Hematopoietic multipotent progenitor cell treated with erythropoietin and hydrocortisone succinate and interleukin-3 and kit ligand, for 4 days (in vitro differentiated cells): ENCODE data around the gene EEF2.

Source experiments
- DNase-seq: peaks from one replicate; pipeline ENCODE4 v3.0.0-alpha.2; 2015

The EEF2 gene

DNA sequence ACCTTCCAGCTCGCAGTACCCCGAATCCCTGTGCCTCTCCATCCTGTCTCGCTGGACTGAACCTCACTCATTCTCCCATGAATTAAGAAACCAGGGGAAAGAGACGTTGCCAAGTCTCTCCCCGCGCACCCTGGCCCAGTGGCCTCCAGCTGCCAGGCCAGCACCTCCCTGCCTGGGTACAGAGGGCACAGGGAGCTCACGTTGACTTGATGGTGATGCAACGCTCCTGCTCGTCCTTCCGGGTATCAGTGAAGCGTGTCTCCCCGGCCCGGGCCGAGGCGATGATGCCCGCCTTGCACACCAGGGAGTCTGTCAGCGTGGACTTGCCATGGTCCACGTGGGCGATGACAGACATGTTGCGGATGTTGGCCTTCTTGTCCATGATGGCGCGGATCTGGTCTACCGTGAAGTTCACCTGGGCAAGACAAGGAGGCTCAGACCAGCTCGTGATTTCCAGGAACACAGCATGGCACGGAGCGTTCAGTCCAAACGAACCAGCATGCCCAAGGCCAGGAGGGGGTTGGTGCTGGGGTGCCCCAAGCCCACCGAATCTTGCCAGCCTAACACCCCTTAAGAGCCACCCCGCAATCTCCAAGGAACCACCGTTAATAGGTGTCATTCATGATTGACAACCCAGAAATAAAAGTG, 1.2 kb downstream of the EEF2 start:
- DNase-seq: no peak

DNA sequence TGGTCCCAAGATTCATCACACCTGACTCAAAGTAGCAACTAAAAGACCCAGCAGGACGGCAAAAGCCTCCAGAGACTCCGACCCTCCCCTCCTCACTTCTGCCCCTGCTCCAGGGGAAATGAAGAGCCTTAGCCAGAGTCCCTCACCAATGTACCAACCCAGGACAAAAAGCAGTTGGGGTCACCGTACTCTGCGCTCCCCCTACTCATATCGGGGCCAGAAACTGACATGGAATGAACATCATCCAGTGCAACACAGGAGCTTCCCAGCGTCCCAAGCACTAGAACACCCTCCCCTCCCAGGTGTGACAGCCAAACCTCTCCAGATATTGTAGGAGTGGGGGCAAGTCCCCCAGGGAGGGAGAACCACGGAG, 1.7 kb downstream of the EEF2 start:
- DNase-seq: no peak

DNA sequence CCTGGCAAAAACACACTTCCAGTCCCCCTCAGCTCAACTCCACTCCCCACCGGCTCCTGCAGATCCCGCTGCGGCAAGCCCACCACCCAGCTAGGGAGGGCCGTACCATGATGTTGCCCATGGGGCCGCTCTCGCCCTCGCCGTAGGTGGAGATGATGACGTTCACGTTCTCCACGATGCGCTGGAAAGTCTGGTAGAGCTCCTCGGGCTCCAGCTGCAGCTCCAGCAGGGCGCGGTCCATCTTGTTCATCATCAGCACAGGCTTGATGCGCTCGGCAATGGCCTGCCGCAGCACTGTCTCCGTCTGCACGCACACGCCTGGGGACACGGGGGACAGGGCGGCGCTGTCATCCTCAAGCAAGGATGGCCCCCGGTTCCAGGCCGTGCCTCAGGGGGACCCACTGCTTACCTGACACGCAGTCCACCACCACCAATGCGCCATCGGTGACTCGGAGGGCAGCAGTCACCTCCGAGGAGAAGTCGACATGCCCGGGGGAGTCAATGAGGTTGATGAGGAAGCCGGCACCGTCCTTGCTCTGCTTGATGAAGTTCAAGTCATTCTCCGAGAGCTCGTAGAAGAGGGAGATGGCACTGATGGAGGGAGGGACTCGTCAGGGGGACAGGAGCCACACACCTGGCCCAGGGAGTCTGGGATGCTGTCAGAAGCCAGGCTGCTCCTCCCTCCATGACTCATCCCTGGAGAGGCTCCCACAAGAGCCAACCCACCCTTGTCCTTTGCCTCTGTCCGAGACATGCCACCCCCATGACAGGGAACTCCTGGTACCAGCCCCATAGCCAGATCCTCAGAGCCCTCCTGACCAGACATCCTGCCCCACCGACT, 2.3 kb downstream of the EEF2 start:
- DNase-seq: no peak

DNA sequence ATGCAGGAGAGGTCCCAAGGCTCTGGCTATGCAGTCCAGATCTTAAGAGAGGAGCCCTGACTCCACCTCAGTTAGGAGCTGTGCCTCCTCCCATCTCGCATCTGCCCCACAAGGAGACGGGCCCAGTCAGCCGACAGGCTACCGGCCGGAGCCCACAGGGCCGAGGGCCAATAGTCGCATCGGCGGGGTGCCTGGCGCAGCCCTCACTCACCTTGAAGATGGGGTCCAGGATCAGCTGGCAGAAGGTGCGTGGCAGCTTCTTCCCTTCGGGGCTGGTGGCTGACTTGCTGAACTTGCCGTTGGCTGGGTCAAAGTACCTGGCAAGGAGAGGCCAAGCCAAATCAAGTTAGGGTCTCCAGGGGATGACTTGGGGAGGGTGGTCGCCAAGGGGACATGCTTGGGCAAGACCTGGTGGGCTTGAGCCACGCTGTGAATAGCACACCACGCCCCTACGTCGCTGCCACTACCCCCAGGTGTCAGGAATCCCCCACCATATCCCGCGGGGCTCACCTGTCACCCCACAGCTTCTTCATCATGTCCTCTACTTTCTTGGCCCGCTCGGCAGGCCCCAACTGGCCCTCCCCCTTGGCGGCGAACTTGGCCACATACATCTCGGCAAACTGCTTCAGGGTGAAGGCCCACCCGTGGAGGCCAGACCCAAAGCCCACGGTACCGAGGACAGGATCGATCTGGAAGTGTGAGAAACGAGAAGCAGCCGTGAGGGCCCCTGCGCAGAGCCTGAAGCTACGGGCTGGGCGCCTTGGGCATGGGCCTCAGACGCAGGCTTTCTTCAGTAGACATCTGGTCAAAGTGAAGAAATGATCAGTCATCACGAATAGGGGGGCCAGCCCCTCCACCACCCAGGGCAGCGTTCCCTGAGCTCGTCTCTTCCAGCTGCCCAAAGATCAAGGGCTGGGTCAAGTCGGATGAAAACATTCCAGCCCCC, 3.3 kb downstream of the EEF2 start:
- DNase-seq: no peak

DNA sequence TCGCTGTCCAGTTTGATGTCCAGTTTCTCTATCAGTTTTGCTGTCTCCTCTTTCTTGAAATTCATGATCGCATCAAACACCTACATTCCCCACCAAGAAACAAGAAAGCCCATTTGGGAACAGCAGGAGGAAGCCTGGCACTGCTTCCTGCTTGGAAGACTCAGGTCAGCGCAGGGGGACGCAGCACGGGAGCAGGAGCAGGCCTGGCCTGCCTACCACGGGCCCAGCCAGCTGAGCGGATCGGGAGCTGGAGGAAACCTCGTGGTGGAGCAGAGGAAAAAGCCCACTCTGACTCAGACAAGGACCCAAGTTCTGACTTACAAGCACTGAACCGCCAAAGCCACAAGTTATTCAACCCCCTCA, 3.9 kb downstream of the EEF2 start:
- no peak for DNase-seq

DNA sequence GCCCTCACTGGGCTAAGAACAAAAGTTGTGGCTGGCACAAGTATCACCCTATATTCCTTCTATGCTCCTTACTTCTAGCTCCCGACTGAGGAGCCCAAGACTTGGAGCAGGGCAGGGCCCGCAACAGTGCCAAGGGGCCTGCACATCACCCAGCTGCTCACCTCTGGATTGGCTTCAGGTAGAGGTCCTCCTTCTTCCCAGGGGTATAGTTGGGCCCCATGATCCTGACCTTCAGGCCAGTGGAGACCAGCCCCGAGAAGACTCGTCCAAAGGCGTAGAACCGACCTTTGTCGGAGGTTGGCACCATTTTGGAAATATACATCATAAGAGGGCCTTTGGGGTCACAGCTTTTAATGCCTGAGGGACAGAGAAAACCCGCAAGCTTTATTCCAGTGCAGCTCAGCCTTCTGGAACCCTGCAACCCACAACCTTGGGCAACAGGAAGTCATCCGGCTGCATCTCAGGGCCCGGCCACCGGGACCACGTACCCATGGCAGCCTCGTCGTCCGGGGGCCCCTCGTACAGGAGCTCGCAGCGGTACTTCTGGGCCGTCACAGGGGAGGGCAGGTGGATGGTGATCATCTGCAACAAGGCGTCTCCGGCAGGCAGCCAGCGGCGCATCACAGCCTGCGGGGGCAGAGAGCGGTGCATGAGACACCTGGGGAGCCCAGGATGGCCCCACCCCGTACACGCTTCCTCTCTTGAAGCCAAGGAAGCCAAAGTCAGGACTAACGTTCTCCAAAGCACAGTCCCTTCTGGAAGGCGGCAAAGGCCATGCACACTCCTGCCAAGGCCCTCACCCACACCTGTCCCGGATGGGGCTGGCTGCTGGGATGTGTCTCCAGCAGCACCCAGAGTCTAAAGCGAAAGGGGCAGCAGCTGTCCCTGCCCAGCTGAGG, 4.7 kb downstream of the EEF2 start:
- no peak for DNase-seq

DNA sequence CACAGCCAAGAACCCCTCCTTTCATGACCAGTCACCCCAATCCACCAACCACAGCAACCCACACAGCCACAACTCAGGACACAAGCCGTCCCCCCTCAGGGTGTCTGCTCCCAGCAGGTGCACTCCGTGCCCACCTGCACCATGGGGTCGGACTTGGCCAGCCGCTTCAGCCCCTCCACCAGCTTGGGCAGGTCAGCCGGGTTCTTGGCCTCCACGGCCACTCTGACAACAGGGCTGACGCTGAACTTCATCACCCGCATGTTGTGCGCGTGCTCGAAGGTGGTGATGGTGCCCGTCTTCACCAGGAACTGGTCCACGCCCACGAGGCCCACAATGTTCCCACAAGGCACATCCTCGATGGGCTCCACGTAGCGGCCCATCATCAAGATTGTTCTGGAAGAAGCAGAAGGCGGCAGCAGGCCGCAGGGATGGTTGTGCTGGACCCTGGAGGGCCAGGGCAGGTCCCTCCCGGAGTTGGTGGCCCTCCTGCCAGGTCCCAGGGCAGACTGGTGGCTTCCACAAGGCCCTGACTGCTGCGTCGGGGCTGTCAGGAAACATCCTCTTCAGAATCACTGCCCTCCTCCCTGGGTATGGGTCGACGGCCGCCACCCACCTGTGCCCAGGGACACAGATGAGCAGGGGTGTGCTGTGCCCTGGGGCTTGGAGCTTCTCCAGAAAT, 5.5 kb downstream of the EEF2 start:
- no peak for DNase-seq

DNA sequence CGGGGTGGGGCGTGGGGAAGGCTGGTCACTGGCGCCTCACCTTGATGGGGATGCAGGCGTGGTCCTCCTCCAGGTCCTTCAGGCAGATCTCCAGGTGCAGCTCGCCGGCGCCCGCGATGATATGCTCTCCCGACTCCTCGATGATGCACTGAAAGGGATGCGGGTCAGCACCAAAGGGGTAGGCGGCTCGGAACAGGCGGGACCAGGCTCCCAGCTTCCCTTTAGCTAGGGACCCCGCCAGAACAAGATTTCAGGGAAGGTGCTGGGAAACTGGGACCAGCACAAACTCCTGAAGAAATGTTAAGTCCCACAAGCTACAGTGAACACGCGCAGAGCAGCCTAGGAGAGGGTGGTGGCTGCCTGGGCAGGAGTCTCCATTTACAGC, 6.0 kb downstream of the EEF2 start:
- no peak for DNase-seq

DNA sequence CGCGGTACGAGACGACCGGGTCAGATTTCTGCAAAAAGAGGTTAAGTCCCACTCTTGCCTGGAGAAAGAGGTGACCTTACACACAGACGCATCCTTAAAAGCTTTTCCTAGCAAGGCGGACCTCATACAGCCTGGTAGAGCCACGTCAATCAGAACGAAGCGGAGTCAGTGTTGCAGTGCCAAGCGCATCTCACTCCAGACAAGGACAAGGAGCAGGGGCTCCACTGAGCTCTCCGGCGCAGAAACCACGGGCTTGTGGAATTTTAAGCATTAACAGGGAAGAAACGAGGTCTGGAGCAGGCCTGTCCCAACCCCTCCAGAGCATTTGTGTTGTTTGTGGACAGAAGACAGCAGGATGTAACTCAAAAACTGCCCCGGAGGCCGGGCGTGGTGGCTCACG, 7.1 kb downstream of the EEF2 start:
- DNase-seq: no peak

DNA sequence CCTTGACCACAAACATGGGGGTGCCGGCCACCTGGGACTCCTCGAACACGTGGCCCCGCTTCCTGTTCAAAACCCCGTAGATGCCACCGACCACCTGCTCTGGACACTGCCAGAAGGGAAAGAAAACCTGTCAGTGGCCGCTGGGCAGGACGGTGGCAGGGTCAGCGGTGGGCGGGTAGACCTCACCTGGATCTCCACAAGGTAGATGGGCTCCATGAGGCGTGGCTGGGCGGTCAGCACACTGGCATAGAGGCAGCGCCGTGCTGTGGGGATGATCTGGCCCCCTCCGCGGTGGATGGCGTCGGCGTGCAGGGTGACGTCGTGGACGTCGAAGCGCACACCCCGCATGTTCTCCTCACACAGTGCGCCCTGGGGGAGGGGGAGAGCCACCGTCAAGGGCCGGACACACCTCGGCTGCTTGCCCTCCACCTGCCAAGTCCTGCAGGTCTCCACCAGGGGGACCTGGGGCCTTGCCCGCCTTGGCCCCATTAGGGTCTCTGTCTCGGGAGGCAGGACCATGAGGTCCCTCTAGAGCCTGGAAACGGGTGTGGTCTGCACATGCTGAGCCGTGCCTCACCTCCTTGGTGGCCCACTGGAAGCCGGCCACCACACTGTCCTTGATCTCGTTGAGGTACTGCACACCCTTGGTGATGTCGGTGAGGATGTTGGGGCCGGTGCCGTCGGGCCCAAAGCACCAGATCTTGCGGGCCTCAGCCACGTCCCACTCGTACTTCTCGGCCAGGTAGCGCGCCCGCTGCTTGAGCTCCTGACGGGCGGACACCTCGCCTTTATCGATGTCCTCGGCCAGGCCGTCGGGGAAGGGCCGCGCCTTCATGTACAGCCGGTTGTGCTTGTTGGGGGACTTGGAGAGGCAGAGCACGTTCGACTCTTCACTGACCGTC, 7.8 kb downstream of the EEF2 start:
- no peak for DNase-seq

DNA sequence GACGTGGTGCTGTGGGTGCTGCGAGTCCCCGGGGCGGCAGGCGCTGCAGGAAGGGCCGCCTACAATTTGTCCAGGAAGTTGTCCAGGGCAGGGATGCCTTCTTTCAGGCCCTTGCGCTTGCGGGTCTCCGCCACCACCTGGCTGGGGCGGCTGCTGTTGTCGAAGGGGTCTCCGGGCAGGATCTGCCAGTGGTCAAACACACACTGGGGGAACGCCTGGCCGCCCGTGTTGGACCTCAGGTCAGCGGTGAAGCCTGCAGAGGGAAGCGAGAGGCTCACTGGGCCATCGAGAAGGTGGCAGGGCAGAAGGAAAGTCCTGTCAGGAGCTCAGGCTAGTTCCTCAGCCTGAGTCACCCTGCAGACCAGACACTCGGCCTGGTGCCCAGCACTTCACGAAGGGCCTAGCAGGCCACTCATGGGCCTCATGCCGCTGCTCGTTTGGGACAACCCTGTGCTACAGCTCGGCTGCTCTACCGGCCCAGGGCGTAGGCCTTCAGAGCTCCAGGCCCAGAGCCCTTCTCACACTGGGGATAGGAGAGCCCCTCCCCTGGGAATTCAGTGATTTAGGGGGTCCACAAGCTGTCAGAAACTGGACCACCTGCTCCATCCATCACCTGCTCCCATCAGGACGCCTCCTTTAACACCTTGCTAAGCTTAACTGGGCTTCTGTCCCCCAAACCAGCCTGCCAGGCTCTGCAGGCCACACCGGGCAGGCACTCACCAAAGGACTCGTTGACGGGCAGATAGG, 8.6 kb downstream of the EEF2 start:
- no peak for DNase-seq

DNA sequence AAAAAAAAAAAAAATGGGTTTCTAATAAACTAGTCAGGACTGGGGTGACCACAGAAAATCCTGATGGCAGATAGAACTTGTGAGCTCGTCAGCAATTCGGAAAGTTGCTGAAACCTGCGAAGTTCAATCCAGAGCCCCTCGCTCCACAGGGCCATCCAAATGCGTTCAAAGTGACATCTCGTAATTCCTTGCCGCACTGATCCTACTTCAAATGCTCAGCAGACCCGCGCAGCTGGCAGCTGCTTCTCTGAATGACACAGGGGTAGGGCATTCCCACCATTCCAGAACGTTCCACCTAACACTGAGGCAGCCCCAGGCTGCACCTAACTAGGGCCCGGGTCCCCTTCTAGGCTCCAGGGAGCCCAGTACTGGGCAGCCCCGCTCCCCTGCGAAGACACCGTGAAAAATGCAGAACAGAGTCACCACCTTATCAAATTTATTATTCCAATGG, 9.6 kb downstream of the EEF2 start:
- DNase-seq: no peak

DNA sequence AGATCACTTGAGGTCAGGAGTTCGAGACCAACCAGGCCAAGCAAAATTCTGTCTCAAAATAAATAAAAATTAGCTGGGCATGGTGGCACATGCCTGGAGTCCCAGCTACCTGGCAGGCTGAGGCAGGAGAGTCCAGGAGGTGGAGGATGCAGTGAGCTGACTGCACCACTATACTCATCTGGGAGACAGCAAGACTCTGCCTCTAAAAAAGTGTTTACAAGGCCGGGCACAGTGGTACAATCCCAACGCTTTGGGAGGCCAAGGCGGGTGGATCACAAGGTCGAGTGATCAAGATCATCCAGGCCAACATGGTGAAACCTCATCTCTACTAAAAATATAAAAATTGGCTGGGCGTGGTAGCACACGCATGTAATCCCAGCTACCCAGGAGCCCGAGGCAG, 10.1 kb downstream of the EEF2 start:
- DNase-seq: no peak

DNA sequence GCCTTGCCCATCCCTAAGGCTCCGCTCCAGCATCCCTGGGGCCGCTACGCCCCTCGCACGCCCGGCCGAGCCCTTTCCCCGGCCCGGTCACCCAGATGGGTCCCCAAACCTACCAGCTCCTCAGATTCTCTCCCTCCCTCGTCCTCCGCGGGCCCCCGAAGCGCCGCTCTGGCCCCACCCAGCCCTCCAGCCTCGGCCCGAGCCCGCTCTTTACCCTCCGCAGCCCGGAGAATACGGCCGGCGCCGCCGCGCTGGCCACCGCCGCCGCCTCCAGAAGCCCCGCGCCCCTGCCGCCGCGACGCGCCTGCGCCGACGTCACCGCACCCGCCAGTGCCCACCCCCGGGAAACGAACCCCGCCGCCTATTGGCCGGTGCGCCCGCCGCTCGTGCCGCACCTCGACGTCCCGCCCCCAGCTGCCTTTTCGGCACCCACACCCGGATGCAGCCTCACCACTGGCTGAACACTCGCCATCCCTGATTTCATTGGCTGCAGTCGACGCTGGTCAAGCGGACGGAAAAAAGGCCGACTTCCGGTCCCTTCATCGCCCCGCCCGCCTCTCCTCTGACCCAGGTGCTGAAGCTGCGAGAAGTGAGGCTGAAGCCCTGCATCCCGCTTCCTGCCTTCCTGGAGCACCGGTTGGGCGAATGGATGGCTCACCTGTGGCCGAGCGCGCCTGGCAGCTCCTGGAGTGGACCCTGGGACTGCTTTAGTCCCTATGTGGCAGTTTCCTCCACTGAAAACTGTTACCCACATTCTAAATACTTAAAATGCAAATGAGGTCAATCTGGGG, 14.3 kb downstream of the EEF2 start, which contains the start of gene DAPK3:
Gene DAPK3 (minus strand): TSS at position 292 of the 791 bp plus-strand sequence. CDS start 1,364 bp downstream, outside the sequence.
- DNase-seq: peak; percentile 99

DNA sequence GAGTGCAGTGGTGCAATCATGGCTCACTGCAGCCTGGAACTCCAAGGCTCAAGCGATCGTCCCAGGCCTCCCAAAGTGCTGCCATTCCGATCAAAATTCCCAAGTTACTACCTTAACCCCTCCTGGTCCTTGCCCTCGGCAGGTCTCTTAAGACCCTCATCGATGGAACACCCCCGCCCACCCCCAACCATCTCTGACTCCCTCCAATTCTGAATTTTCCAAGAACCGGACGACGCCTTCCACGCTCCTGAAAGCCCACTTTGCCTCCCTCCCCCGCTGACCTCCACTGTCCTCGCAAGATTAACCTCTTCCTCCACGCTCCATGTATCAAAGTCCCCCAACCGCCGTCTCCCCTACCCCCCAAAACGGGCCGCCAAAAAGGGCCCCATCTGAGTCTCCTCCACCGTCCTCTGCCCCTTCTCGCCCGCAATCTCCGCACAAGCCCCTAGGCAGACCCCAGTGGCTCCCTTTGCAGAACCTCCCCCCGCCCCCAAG, 14.9 kb downstream of the EEF2 start:
- DNase-seq: no peak

DNA sequence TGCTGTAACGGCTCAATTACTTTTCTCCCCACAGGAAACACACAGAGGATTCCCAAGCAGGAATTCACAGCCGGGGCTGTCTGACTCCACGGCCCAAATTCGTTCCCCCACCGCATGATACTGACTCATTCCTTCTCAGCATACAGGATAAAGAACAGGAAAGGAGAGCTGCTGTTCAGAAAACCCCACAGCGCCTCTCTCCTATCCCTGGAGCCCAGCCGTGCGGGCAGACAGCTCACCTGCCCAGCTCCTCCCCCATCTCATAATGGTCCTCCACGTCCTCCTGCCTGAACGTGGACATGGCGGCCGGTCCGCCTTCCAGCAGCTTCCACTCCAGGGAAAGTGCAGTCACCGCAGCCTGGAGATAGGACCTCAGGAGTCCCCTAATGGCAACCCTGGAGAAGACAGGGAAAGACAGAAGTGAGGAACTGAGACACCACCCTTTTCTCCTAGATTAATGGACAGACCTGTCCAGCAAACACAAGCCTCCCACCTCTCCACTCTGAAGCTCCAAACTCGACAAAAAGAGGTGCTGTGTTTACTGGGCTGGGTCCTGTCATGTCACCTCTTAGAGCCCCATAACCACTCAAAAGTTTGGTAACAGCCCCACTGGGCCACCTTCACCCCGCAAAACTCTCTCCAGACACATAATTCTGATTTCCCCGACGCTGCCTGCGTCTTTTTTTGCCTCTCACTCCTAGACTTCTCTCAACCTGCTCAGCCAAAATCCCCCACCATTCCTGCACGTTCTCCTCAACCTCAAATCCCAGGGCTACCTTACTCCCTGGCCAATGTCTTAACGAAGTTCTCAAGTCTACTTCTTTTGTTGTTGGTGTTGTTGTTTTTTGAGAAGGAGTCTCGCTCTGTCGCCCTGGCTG, 15.6 kb downstream of the EEF2 start:
- DNase-seq: no peak

DNA sequence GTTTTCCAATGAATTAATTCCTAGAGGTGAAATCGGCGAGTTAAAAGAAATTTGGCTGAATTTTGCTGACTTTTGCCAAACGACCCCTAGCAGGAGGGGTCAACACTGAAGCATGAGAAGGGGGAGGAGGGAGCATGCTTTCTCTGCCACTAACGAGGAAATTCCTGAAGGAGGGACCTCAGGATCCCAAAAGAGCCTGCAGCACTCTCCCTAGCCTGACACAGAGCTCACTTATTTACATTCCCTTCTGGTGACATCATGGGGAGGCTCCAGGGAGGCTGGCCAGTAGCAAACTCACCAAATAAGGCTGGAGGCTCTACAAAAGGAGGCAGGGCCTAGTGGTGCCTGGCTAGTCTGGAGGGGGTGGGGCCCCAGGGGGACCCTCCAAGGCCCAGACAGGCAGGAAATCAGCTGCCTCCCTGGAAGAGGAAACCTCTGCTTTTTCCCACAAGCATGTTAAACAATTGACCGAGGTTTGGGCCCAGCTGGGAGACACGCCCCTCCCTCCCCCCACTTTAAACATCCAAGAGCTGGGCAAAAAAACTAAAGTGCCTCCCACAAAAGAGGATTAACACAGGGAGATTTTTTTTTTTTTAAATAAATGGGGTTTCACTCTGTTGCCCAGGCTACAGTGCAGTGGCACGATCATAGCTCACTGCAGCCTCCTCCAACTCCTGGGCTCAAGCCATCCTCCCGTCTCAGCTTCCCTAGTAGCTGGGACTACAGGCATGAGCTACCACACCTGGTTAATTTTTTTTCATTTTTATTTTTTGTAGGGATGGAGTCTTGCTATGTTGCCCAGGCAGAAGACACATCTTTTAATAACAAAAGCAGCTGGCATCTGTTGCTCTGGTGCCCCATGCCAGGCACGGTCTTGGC, 16.5 kb downstream of the EEF2 start:
- peak; percentile 53 for DNase-seq
